IPS-11a (cell line): ENCODE measurements around the gene SAFB.
"Not testable (repeated sequence)": the region's sequence is repeated elsewhere in the genome, so short reads cannot be mapped to it uniquely, and the experiment has no call there.

Source experiments
- H3K4me3 ChIP-seq: one replicate; pipeline ENCODE4 v1.5.1; 2013; ENCODE audit warnings: low read depth, low read length, control low read depth

Gene SAFB

GRCh38 chr19:5696196-5697021, 73.5 kb downstream of the SAFB start:
- H3K4me3 ChIP-seq, result no peak overlapping the region

- no peak overlapping the region for H3K4me3 ChIP-seq
These were observed 74.4 kb downstream of the SAFB start for GRCh38 chr19:5697022-5697889.

GRCh38 chr19:5697890-5698634, 75.2 kb downstream of the SAFB start:
- H3K4me3 ChIP-seq, result no peak overlapping the region

- H3K4me3 ChIP-seq, result no peak overlapping the region
These were observed 75.9 kb downstream of the SAFB start for GRCh38 chr19:5698635-5699422.

GRCh38 chr19:5700455-5701092, 77.7 kb downstream of the SAFB start:
- no peak overlapping the region for H3K4me3 ChIP-seq

GRCh38 chr19:5702053-5702410, 79.1 kb downstream of the SAFB start:
- H3K4me3 ChIP-seq, result not testable (repeated sequence)

- H3K4me3 ChIP-seq, result no peak overlapping the region
These were observed 81.2 kb downstream of the SAFB start for GRCh38 chr19:5703819-5704818.

- H3K4me3 ChIP-seq, result no peak overlapping the region
These were observed 82.7 kb downstream of the SAFB start for GRCh38 chr19:5705552-5705951.

- no peak overlapping the region for H3K4me3 ChIP-seq
These were observed 84.1 kb downstream of the SAFB start for GRCh38 chr19:5706876-5707573.

GRCh38 chr19:5707576-5708575, 85.0 kb downstream of the SAFB start:
- no peak overlapping the region for H3K4me3 ChIP-seq

GRCh38 chr19:5711025-5711424, 88.1 kb downstream of the SAFB start:
- H3K4me3 ChIP-seq, result no peak overlapping the region

- no peak overlapping the region for H3K4me3 ChIP-seq
These were observed 88.9 kb downstream of the SAFB start for GRCh38 chr19:5711713-5712161.

GRCh38 chr19:5713228-5713627, 90.3 kb downstream of the SAFB start:
- H3K4me3 ChIP-seq, result no peak overlapping the region

- H3K4me3 ChIP-seq, result no peak overlapping the region
These were observed 91.9 kb downstream of the SAFB start for GRCh38 chr19:5714816-5715215.

GRCh38 chr19:5717215-5717935, 94.5 kb downstream of the SAFB start:
- no peak overlapping the region for H3K4me3 ChIP-seq
